Naive thymus-derived CD4-positive, alpha-beta T cell (primary cell): ENCODE results near the gene KDM4F. TPM values are rescaled to one million over a fixed set of nuclear protein-coding genes. Genes with fewer than 3 reads are reported as not detected.
"Not testable (repeated sequence)": the region's sequence is repeated elsewhere in the genome, so short reads cannot be mapped to it uniquely, and the experiment has no call there.

Source experiments
- ATAC-seq: fragments of 150-1000 bp; cut with Tn5 transposase; 2 replicates; pipeline ENCODE4 v1.10.0; 2021; ENCODE audit warnings: mild to moderate bottlenecking, moderate library complexity
- CTCF ChIA-PET: fragments of 350-600 bp; sonication (Branson Sonifier 250); formaldehyde crosslinking; loops from one replicate; lab custom pipeline; 2021; ENCODE audit warnings: antibody characterized with exemption; lab: Charles Lee
- POLR2A ChIA-PET: fragments of 350-600 bp; sonication (Branson Sonifier 250); formaldehyde crosslinking; loops from one replicate; lab custom pipeline; 2021; ENCODE audit warnings: antibody characterized with exemption, inconsistent platforms; lab: Charles Lee
- DNase-seq, 9 donors: peaks; one replicate each; pipeline versions ENCODE4 v3.0.0 to v3.0.0-alpha.2; 2020 to 2022; ENCODE audit warnings: mixed read lengths in 1 of 9
- H3K27ac ChIP-seq: one replicate; pipeline ENCODE4 v1.7.0; 2013; ENCODE audit warnings: mild to moderate bottlenecking, low read depth, low read length, moderate library complexity
- H3K27me3 ChIP-seq, 2 donors: one replicate each; pipeline ENCODE4 v1.7.0; 2013; ENCODE audit warnings: low read length in 2 of 2, mild to moderate bottlenecking in 2 of 2, moderate library complexity in 2 of 2; ENCODE audit not compliant: control insufficient read depth in 2 of 2, insufficient read depth in 2 of 2
- H3K36me3 ChIP-seq, 3 experiments: 1 replicate in 2 of 3; 2 replicates in 1 of 3; pipeline ENCODE4 v1.7.0; 2013; ENCODE audit warnings: low read length in 3 of 3, mild to moderate bottlenecking in 3 of 3, moderate library complexity in 1 of 3; ENCODE audit not compliant: insufficient read depth in 3 of 3, control insufficient read depth in 2 of 3
- H3K4me1 ChIP-seq, 2 donors: one replicate each; pipeline ENCODE4 v1.7.0; 2013; ENCODE audit warnings: low read length in 2 of 2, mild to moderate bottlenecking in 2 of 2, moderate library complexity in 1 of 2; ENCODE audit not compliant: control insufficient read depth in 2 of 2, insufficient read depth in 2 of 2
- H3K4me3 ChIP-seq: 2 replicates; pipeline ENCODE4 v1.7.0; 2013; ENCODE audit warnings: mild to moderate bottlenecking, low read length
- H3K9me3 ChIP-seq, 3 experiments: 1 replicate in 2 of 3; 2 replicates in 1 of 3; pipeline ENCODE4 v1.7.0; 2013; ENCODE audit warnings: low read length in 3 of 3; ENCODE audit not compliant: control insufficient read depth in 2 of 3
- H3K27ac Mint-ChIP-seq, 9 donors: one replicate each; pipeline ENCODE4 v1.8.0; 2020 to 2022; ENCODE audit warnings: mixed read lengths in 9 of 9, mild to moderate bottlenecking in 8 of 9, moderate library complexity in 5 of 9, inconsistent platforms in 2 of 9
- H3K27me3 Mint-ChIP-seq, 5 donors: one replicate each; pipeline ENCODE4 v1.8.0; 2021 to 2022; ENCODE audit warnings: mixed read lengths in 5 of 5, mild to moderate bottlenecking in 1 of 5
- H3K36me3 Mint-ChIP-seq, 5 donors: one replicate each; pipeline ENCODE4 v1.8.0; 2020 to 2022; ENCODE audit warnings: mixed read lengths in 5 of 5, mild to moderate bottlenecking in 3 of 5, inconsistent platforms in 1 of 5
- H3K4me1 Mint-ChIP-seq, 7 donors: one replicate each; pipeline ENCODE4 v1.8.0; 2020 to 2022; ENCODE audit warnings: mixed read lengths in 7 of 7, mild to moderate bottlenecking in 3 of 7, inconsistent platforms in 1 of 7
- H3K4me3 Mint-ChIP-seq, 10 donors: one replicate each; pipeline ENCODE4 v1.8.0; 2020 to 2022; ENCODE audit warnings: mild to moderate bottlenecking in 10 of 10, mixed read lengths in 10 of 10, moderate library complexity in 6 of 10, inconsistent platforms in 2 of 10
- H3K9me3 Mint-ChIP-seq, 11 donors: one replicate each; pipeline ENCODE4 v1.8.0; 2020 to 2022; ENCODE audit warnings: mixed read lengths in 11 of 11, mild to moderate bottlenecking in 4 of 11, inconsistent platforms in 1 of 11, moderate library complexity in 1 of 11
- intact Hi-C, 2 donors: fragments of 100-400 bp; cut with micrococcal nuclease; formaldehyde crosslinking; loops; one replicate each; pipeline ENCODE4 v1.15.1; 2023
- polyA plus RNA-seq, 2 donors: library from polyadenylated mRNA; unstranded; fragments of 300-500 nt; fragmentation: Illumina TruSeq; gene quantifications; one replicate each; pipeline ENCODE4 v1.2.3, GENCODE V29; 2021
- total RNA-seq, 6 experiments: library from RNA in 5 of 6; stranded (reverse) in 5 of 6; gene quantifications; 1 replicate in 5 of 6; 2 replicates in 1 of 6; pipeline ENCODE4 v1.2.3 and lab custom pipeline; 2021 to 2026

KDM4F gene
- total and polyA plus RNA-seq, 7 experiments from 2014 or later: not detected

- no peaks in the 10 kb centered on the region for H3K4me1 Mint-ChIP-seq
- Histone ChIP-seq H3K4me1 (no peaks in the 10 kb centered on the region), H3K9me3 (no peaks in the 10 kb centered on the region), H3K4me3 (no peak within 1 kb of the TSS), H3K27ac (no peak within 1 kb of the TSS), H3K27me3 (no peaks in the 10 kb centered on the region), H3K36me3 (no peaks in the 10 kb centered on the region)
- CTCF ChIA-PET: no interaction called here
- no peak within 1 kb of the TSS for H3K4me3 Mint-ChIP-seq
- ATAC-seq: no peak
- POLR2A ChIA-PET: no interaction called here
- H3K27ac Mint-ChIP-seq: no peak within 1 kb of the TSS
- DNase-seq: no peak
- intact Hi-C loops: no loop called here
- H3K27me3 Mint-ChIP-seq: no peaks in the 10 kb centered on the region
- H3K36me3 Mint-ChIP-seq: no peaks in the 10 kb centered on the region
- no peaks in the 10 kb centered on the region for H3K9me3 Mint-ChIP-seq
Observed at GRCh38 chr11:95024958-95025357, 24.3 kb upstream of the KDM4F start, which contains the start of gene KDM4E. Gene KDM4E, plus strand, starts transcription at chr11:95025258. Its CDS starts 300 bp downstream, at chr11:95025558.

GRCh38 chr11:95025594-95025993 lies 23.6 kb upstream of the KDM4F start:
- H3K36me3 Mint-ChIP-seq, H3K4me1 Mint-ChIP-seq, POLR2A ChIA-PET: not testable (repeated sequence)

GRCh38 chr11:95028357-95028756 lies 20.9 kb upstream of the KDM4F start:
- Mint-ChIP-seq H3K36me3 (no peaks in the 10 kb centered on the region), H3K4me3 (no peak overlapping the region), H3K4me1 (no peaks in the 10 kb centered on the region), H3K27me3 (peaks cover 0 to 3% (median 2%) of the 10 kb centered on the region in 5 donors), H3K27ac (no peak overlapping the region), H3K9me3 (no peaks in the 10 kb centered on the region)
- no peaks in the 10 kb centered on the region for H3K36me3 ChIP-seq
- ChIA-PET POLR2A (no interaction called here), CTCF (no interaction called here)
- intact Hi-C loops: no loop called here
- H3K27me3 ChIP-seq: no peaks in the 10 kb centered on the region
- H3K4me3 ChIP-seq: no peak overlapping the region
- no peaks in the 10 kb centered on the region for H3K9me3 ChIP-seq
- DNase-seq (no peak), ATAC-seq (no peak)
- H3K4me1 ChIP-seq: no peaks in the 10 kb centered on the region
- H3K27ac ChIP-seq: no peak overlapping the region

More at GRCh38 chr11:95025594-95025993, 23.6 kb upstream of the KDM4F start:
- H3K36me3 ChIP-seq, H3K27me3 Mint-ChIP-seq, ATAC-seq, H3K9me3 ChIP-seq, CTCF ChIA-PET, H3K27ac ChIP-seq, intact Hi-C loops, H3K4me1 ChIP-seq, DNase-seq, H3K9me3 Mint-ChIP-seq, H3K27ac Mint-ChIP-seq, H3K4me3 Mint-ChIP-seq, H3K4me3 ChIP-seq, H3K27me3 ChIP-seq: not testable (repeated sequence)

GRCh38 chr11:95033051-95033450 lies 16.2 kb upstream of the KDM4F start:
- Histone ChIP-seq H3K27ac (no peak overlapping the region), H3K4me1 (no peaks in the 10 kb centered on the region), H3K36me3 (no peaks in the 10 kb centered on the region), H3K9me3 (no peaks in the 10 kb centered on the region), H3K4me3 (no peak overlapping the region), H3K27me3 (no peaks in the 10 kb centered on the region)
- peaks cover 0 to 1% (median 0%) of the 10 kb centered on the region in 5 donors for H3K36me3 Mint-ChIP-seq
- peaks cover 2 to 30% (median 20%) of the 10 kb centered on the region in 5 donors for H3K27me3 Mint-ChIP-seq
- no peak for ATAC-seq
- intact Hi-C loops: no loop called here
- no peak for DNase-seq
- peaks cover 0 to 1% (median 0%) of the 10 kb centered on the region in 11 donors for H3K9me3 Mint-ChIP-seq
- ChIA-PET POLR2A (no interaction called here), CTCF (no interaction called here)
- peaks cover 0 to 1% (median 0%) of the 10 kb centered on the region in 7 donors for H3K4me1 Mint-ChIP-seq
- H3K27ac Mint-ChIP-seq: no peak overlapping the region
- H3K4me3 Mint-ChIP-seq: no peak overlapping the region

- H3K36me3 Mint-ChIP-seq: peaks cover 0 to 5% (median 0%) of the 10 kb centered on the region in 5 donors
- peaks cover 0 to 6% (median 0%) of the 10 kb centered on the region in 11 donors for H3K9me3 Mint-ChIP-seq
- ATAC-seq (no peak), DNase-seq (no peak)
- H3K4me1 Mint-ChIP-seq: peaks cover 0 to 3% (median 0%) of the 10 kb centered on the region in 7 donors
- H3K27ac Mint-ChIP-seq: no peak overlapping the region
- H3K4me3 Mint-ChIP-seq: no peak overlapping the region
- H3K27me3 ChIP-seq: no peaks in the 10 kb centered on the region
- H3K4me1 ChIP-seq: no peaks in the 10 kb centered on the region
- H3K27ac ChIP-seq: no peak overlapping the region
- no peaks in the 10 kb centered on the region for H3K36me3 ChIP-seq
- POLR2A ChIA-PET: no interaction called here
- CTCF ChIA-PET: no interaction called here
- H3K9me3 ChIP-seq: no peaks in the 10 kb centered on the region
- H3K4me3 ChIP-seq: no peak overlapping the region
- intact Hi-C loops: no loop called here
- peaks cover 10 to 41% (median 27%) of the 10 kb centered on the region in 5 donors for H3K27me3 Mint-ChIP-seq
Observed at GRCh38 chr11:95035316-95035715, 13.9 kb upstream of the KDM4F start.

GRCh38 chr11:95037356-95038035 lies 11.7 kb upstream of the KDM4F start:
- H3K9me3 Mint-ChIP-seq, H3K27ac Mint-ChIP-seq, H3K36me3 ChIP-seq, H3K36me3 Mint-ChIP-seq, H3K9me3 ChIP-seq, intact Hi-C loops, H3K4me1 ChIP-seq, H3K27me3 ChIP-seq, H3K27ac ChIP-seq, H3K4me1 Mint-ChIP-seq, H3K4me3 ChIP-seq: not testable (repeated sequence)
- ATAC-seq (peak; percentile 51), DNase-seq (peak in 5 of 9 donors; percentile 1 to 17 (median 4))
- peak overlapping the region in 7 of 10 donors; percentile 1 to 60 (median 22) for H3K4me3 Mint-ChIP-seq
- peaks cover 25 to 45% (median 41%) of the 10 kb centered on the region in 5 donors for H3K27me3 Mint-ChIP-seq
- POLR2A ChIA-PET: interaction anchor here (0.6 to 1.6 kb wide), 4 partner anchors 30 to 1188 kb away, joined by 3 to 9 read pairs (median 4); partner anchors contain the start of genes ENDOD1 and SRSF8
- CTCF ChIA-PET: interaction anchor here (0.7 kb wide), 1 partner anchor 68 kb away, joined by 4 read pairs; no protein-coding TSS in a partner anchor

GRCh38 chr11:95042239-95042638 lies 7.0 kb upstream of the KDM4F start:
- H3K4me1 Mint-ChIP-seq: peaks cover 0 to 3% (median 0%) of the 10 kb centered on the region in 7 donors
- peaks cover 0 to 8% (median 0%) of the 10 kb centered on the region in 11 donors for H3K9me3 Mint-ChIP-seq
- CTCF ChIA-PET: no interaction called here
- Histone ChIP-seq H3K9me3 (no peaks in the 10 kb centered on the region), H3K27me3 (no peaks in the 10 kb centered on the region), H3K36me3 (no peaks in the 10 kb centered on the region), H3K4me3 (no peak overlapping the region), H3K4me1 (no peaks in the 10 kb centered on the region), H3K27ac (no peak overlapping the region)
- H3K27me3 Mint-ChIP-seq: peaks cover 32 to 54% (median 41%) of the 10 kb centered on the region in 5 donors
- intact Hi-C loops: no loop called here
- H3K27ac Mint-ChIP-seq: no peak overlapping the region
- DNase-seq (no peak), ATAC-seq (no peak)
- H3K4me3 Mint-ChIP-seq: no peak overlapping the region
- POLR2A ChIA-PET: no interaction called here
- H3K36me3 Mint-ChIP-seq: peaks cover 0 to 5% (median 0%) of the 10 kb centered on the region in 5 donors
